ENCODE data around the gene ZNF784.

The ZNF784 gene

DNA sequence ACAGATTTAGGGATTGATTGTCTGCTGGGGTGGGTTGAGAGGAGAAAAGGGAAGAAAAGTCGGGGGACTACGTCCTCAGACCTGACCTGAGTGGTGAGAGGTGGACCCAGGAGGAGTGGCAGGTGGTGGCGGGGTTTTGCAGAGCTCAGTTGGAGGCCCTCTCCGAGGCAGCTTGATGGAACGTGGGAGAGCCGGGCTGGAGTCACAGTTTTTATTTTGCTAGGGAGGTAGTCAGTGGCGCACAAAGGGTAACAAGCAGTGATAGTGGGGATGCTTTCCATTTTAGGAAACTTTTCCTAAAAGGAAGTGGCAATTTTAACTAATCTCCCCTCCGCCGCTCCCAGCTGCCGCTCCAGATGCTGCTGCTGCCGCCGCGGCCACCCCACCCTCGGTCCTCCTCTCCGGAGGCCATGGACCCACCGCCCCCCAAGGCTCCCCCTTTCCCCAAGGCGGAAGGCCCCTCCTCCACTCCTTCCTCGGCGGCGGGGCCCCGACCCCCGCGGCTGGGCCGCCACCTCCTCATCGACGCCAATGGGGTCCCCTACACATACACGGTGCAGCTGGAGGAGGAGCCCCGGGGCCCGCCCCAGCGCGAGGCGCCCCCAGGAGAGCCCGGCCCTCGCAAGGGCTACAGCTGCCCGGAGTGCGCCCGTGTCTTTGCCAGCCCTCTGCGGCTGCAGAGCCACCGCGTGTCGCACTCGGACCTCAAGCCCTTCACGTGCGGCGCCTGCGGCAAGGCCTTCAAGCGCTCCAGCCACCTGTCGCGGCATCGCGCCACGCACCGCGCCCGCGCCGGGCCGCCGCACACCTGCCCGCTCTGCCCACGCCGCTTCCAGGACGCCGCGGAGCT, 18.0 kb upstream of the ZNF784 start:
- DNase-seq, result no peak

DNA sequence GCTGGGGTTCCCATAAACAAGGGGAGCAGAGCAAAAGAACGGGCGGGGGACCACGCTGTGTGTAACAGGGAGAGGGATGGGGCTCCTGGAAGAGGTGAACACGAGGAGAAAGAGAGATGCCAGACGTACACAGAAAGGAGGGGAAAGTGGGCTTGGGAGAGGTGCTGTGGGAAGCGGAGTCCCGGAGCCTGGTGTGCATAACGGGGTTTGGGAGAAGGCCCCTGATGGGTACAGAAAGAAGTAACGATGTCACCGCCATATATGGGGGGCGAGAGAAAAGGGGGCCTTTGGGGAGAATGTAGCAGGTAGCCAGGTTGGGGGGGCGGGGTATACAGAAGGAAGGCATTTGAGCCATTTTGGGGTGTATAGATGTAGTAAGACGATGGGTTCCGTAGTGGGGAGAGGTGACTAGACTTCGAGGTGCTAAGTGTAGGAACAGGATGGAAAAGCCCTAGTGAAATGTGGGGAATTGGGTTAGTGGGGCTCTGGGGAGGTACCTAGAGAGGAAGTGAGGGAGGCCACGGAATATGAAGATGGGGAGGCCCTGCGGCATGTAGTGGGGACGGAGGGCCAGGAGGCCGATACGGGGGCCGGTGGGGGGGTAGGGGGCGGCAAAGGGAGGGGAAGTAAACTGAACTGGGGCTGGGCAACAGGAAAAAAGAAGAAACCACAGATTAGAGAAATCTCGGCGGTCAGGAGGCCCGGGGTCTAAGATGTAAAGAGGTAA, 17.2 kb upstream of the ZNF784 start:
- no peak for DNase-seq

DNA sequence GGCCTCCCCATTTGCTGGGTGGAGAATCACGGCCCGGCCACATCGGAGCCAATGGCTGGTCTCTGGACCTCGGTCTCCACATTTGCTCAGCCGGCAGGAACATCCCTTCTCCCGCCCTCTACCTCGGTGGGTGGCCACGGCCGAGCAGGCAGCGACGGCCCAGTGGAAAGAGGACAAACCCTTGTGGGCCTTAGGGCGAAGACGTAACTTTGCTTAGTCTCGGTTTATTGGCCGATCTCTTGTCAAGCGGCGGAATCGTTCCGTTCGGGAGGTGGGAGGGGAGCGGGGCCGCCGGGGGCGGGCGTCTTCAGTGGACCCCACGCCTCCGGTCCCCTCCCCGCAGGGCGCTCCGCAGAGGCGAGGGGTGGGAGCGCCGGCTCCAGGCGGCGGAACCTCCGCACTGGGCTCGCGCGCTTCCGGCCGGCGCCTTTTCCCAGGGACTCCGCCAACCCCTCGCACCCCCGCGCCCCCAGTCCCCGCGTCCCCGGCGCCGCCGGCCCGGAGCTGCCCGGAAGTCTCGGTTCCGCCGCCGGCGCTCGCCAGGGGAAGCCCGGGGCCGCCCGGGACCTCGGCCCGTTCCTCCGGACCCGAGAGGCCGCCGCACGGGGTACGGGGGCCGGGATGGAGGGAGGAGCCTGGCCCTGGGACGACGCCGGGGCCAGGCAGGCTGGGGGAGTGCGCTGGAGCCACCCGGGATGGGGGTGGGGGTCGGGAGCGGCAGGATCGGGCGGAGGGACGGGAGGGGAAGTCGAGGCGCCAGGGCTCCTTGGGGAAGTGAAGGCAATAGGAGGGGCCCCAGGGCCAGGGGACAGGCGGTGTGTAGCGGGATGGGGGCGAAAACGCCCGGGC, 16.4 kb upstream of the ZNF784 start, which contains the start of gene ZNF580:
ZNF580 (plus strand) TSS at position 426 of the 849 bp plus-strand sequence. CDS start 1,507 bp downstream, outside the sequence.
- DNase-seq, result no peak

DNA sequence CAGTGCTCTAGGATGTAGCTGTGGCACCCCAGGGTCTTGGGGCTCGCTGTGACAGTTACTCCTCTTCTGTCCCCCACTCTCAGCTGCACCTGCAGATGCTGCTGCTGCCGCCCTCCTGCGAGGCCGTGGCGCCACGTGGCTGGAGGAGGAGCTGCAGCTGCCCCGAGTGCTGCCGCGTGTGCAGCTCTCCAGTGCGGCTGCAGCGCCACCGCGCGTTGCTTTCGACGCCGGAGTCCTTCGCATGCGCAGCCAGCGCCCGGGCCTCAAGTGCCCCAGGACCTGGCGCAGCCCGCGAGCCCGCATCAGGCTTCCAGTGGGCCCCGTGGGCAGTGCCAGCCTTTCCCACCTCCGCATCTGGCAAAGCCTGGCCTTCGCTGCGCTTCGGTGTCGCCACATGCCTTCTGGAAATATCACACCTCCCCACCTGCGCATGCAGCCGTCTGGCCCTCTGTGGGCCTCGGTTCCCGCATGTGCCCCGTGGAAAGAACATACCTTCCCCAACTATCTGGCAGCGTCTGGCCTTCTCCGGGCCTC, 15.7 kb upstream of the ZNF784 start:
- DNase-seq, result no peak

DNA sequence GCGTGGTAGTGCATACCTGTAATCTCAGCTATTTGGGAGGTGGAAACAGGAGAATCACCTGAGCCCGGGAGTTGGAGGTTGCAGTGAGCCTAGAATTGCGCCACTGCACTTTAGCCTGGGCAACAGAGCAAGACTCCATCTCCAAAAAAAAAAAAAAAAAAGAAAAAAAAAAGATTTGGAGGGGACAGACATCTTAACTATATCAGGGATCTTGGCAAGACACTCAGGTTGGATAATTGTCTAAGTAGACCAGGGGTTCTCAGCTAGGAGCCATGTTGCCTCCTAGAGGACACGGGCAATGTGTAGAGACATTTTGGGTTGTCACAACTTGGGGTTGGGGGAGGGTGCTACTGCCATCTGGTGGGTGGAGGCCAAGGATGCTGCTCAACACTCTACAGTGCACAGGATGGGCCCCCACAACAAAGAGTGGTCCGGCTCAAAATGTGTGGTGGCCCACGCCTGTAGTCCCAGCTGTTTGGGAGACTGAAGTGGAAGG, 14.5 kb upstream of the ZNF784 start:
- DNase-seq, result no peak

DNA sequence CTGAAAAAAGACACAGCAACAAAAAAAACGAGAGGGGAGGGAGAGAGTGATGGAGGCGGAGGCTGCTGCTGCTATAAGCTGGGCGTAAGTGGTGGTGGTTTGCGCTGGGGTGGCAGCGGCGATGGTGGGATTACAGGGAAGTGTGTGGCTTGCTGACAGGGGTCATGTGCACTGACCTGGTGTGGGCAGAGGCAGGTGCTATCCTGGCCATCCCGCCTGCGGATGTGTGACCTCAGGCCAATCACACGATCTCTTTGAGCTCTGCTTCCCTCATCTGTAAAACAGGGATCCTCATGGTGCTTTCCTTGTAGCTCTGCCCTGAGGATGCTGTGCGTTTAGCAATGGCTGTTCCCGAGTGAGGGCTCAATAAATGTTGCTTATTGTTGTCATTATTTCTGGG, 13.2 kb upstream of the ZNF784 start:
- no peak for DNase-seq

DNA sequence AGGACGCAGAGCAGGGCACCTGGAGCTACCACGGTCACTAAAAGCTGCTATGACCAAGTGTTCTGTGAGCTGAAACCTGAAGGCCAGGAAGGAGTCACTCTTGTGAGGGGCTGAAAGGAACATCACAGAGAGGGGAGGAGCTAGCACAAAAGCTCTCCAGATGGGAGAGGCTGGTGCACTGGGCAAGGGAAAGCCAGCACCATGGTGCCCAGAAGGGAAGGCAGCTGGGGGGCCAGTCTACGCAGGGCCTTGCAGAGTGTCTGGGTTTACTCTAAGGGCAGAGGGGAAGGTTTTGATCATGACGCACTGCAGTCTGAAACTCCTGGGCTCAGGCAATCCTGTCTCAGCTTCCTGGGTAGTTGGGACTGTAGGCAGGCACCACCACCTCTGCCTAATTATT, 12.4 kb upstream of the ZNF784 start:
- no peak for DNase-seq

DNA sequence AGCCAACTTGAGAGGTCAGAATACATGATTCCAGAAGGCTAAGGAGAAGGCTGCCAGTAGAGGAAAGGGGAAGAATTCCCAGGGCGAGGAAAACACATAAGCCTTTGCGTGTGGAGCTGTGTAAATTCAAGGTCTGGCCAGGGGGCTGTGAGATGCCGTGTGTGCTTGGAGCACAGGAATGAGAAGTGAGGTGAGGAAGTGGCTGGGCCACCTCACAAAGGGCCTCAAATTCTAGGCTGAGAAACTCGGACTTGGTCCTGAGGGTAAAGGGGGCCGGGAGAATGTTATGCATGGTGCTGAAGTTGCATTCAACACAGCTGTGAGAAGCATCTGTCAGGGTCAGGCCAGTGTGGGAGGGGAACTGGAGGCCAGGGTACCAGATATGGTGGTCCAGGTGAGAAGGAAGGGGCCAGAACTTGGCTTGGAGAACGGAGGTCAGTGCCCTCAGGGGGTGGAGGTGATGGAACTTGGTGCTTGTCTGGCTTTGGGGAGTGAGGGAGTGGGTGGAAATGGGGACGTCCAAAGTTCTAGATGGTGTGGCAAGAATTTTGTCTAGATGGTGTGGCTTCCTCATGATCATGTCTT, 11.6 kb upstream of the ZNF784 start:
- DNase-seq, result no peak

DNA sequence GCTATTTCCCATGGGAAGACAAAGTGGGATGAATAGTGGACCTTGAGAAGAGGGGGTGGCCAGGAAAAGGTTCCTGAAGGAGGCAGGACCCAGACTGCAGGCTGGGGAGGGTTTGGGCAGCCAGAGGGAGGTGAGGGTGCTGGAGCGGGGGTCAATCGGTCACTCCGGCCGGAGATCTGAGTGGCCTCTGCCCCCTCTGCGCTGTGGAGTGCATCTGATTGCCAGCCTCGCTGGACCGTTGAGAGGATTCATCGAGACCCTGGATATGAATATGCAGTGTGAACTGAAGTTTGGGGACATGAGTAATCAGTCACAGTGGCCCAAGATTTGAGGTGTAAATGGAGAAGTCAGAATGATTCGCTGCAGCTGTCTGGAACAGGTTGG, 11.0 kb upstream of the ZNF784 start:
- no peak for DNase-seq

DNA sequence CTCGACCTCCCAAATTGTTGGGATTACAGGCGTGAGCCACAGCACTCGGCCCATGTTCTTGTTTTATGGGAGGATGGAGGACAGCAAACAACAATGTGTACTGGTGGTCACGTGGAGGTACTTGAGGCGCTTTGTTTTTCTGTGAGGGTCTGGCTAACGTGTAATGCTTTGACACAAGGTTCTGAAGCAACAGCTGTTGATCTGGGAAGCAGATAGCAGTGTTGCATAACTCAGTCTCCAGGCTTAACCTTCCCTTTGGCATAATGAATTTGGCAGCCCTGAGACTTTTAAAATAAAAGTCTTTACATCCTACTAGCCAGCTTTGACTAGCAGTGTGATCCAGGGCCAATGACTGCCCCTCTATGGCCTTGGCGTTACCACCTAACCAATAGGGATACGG, 9.5 kb upstream of the ZNF784 start:
- no peak for DNase-seq

DNA sequence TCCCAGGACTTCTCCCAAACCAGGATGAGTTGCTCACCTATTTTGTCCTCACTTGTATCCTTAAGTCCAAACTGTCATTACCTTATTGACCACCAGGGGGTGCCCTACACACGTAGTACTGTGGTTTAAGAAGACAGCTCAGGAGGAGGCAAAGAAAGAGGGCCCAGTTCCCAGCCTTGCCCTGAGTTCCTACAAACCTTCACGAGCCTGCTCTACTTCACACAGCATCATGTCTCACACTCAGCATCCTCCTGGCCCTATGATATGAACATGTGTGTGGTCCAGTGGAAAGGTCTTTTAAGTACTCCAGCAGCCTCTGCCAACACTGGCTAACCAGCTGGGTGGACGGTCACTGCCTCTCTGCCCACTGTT, 8.1 kb upstream of the ZNF784 start:
- peak; percentile 44 for DNase-seq

DNA sequence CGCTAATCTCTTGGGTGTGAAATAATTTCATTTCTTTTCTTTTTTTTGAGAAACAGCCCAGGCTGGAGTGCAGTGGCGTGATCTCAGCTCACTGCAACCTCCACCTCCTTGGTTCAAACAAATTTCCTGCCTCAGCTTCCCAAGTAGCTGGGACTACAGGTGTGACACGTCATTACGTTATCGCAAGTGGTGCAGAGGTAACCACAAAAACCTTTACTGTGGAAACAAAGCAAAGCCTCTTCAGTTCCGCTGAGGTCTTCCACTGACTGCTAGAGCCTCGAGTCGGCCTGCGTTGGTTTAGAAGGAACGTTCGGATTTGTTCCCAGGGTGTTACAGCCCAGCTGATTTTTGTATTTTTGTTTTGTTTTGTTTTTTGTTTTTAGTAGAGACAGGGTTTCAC, 2.0 kb upstream of the ZNF784 start:
- DNase-seq, result no peak

DNA sequence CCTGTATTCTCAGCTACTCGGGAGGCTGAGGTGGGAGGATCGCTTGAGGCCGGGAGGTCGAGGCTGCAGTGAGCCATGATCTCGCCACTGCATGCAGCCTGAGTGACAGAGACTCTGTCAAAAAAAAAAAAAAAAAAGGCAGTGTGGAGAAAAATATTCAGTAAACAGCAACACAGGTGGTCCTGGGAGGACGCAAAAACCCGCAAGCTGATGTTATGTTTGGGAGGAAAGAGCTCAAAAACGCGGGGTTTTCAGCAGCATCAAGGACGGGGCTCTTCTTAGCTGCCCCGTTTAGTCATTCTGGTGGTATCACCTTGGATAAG, 599 bp upstream of the ZNF784 start:
- no peak for DNase-seq

DNA sequence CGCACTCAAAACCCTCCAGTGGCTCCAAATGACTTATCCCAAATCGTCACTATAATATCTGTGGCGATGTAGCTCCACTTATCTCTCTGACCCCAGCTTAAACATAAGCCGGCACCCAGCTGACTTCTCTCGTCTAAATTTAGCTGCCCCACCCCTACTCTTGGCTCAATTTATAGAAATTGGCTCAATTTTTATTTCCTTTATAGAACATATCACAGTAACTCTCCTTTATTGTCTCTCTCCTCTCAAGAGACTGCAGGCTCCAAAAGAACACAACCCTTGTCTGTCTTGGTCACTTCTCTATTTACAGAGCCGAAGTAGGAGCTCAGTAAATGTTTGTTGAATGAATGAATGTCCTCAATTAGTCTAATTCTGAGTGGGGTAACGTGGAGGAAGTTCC, 805 bp downstream of the ZNF784 start:
- no peak for DNase-seq

DNA sequence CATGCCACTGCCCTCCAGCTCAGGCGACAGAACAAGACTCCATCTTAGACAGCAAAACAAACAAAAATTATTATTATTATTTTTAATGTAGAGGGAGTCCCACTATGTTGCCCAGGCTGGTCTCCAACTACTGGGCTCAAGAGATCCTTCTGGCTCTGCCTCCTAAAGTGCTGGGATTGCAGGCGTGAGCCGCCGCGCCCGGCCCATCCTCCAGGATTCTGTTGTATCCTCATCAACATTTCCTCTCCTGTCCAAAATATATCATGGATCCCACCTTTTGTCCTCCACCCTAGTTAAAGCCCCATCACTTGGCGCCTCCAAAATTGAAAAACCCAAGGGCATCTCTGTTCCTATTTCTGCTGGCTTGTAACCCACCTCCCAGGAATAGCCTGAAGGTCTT, 1.2 kb downstream of the ZNF784 start:
- DNase-seq, result no peak

DNA sequence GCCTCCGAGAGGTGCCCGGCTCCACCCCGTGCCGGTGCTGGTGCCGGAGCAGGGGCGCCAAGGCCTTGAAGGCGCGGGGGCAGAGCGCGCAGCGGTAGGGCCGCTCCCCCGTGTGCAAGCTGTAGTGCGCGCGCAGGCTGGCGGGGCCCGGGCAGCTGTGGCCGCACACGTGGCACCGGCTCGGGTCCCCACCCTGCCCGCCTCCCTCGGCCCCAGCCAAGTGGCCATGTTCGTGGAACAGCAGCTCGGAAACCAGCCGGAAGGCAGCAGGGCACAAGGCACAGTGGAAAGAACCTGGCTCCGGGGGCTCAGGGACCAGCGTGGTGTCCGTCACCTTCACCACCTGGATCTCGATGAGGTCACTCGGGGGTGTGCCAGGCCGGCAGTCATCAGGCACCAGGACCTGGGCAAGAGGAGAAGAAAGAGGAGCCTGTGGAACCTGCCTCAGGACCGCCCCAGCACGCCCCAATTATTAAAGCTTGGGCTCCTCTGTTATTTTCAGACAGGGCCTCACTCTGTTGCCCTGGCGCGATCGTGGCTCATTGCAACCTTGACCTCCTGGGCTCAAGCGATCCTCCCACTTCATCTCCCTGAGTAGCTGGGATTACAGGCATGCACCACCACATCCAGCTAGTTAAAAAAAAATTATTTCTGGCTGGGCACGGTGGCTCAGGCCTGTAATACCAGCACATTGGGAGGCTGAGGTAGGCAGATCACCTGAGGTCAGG, 2.0 kb downstream of the ZNF784 start:
- DNase-seq, result no peak

DNA sequence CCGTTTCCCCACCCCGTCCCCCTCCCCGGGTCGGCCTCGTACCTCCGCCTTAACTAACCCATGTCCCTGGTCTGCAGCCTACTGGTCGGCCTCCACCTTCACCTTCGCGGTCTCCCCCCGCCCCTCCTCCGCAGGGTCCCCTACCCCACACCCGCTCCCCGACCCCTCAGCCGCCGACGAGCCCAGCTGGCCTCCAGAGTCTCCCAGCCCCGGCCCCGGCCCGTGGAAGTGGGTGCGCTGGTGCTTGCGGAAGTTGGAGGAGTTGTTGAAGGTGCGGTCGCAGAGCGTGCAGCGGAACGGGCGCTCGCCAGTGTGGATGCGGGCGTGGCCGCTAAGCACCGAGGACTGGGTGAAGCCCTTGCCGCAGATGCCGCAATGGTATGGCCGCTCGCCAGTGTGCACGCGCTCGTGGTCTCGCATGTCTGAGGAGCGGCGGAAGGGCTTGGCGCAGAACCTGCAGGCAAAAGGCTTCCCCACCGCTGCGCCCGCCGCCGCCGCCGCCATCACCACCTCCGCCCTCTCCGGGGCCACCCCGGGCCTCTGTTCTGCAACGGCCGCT, 2.6 kb downstream of the ZNF784 start:
- no peak for DNase-seq

DNA sequence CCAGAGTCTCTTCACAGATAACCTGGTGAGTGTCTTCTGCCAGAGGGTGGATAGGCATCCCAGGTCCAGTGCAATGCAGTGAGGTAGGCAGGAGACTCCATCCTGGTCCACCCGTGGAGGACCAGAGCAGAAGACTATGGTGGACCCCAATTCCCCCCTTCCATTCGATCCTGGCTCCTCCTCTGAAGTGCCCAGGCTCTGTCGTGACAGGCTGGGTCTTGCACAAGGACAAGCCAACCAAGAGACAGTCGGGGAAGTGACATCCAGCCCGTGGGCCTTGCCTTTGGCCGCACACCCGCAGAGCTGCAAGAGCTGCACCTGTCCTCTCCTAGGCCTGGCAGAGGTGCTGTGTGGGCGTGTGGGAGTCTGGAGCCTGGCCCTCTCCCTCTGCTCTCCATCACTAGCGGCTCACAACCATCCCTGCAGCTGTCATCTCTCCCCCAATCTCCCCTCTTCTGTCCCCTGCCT, 3.1 kb downstream of the ZNF784 start:
- DNase-seq, result no peak

DNA sequence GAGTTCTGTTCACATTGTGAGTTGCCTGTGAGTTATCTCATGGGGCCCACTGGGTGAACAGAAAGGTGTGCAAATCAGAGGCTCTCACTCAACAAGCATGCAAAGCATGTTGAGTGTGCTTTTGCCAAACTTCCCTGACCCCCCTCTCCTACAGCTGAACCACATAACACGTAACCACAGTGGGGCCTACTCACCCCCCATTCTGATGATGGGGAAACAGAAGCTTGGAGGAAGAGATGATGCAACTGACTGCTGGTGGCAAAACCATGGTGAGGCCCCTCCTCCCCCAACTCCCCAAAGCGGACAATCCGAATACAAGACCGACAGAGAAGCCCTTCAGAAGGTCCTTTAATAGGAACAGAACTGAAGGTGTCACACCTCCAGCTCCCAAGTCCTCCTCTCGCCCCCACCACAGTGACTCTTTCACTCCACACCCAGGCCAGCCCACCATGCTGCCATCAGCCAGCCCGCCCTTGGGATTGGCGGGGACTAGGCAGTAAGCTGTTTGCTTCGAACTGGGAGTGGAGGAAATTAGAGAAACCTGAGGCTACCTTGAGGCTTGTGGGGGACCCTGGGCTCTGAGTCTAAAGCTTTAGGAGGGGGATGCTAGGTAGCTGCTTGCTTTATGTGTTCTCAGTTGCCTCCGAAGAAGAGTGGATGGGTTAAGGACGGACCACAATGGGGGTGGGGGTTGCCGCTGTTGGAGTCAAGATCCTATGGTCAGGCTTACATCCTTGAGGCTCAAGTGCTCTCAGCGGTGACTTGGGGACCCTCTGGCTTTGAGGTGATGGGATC, 3.8 kb downstream of the ZNF784 start:
- no peak for DNase-seq

DNA sequence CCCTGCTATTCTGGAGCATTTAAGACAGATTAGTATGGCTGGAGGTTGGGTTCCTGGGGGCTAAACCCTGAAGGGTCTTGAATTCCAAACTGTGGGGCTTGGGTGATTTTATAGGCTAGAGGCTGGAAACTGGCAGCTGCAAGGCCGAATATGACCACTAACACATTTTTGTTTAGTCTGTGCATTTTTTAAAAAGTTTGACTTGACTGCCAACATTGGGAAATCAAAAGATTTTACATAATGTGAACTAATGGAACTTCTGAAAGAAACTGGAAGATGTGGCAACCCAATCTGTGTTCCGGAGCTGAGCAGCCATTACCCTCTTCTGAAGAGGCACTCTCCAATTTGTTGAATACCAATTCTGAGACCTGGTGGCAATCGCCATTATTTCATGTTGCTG, 5.1 kb downstream of the ZNF784 start:
- no peak for DNase-seq

DNA sequence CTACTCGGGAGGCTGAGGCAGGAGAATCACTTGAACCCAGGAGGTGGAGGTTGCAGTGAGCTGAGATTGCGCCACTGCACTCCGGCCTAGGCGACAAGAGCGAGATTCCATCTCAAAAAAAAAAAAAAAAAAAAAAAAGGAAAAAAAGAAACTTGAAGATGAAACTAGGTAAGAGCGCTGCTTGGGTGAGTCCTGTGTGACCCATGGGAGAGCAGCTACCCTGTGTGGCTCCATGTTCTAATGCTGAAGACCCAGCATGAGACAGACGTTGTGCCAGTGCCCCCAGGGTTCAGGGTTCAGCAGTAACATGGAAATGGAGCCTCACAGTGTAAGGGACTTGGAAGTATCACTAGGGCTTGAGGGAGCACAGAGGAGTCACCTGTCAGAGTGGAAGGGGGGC, 5.9 kb downstream of the ZNF784 start:
- no peak for DNase-seq

All from SIG-M5 (cell line).